Activated CD4-positive, alpha-beta T cell treated with anti-CD3 and anti-CD28 coated beads, Interleukin-2, amount 50 U/mL, for 24 hours (primary cell): ENCODE measurements around the gene SNX18.

Source experiments
- DNase-seq, 2 donors: peaks; one replicate each; pipeline ENCODE4 v3.0.0-alpha.2; 2020; ENCODE audit warnings: low read depth in 1 of 2, low spot score in 1 of 2

The SNX18 gene

GRCh38 chr5:54538156-54538555 is 20.6 kb downstream of the SNX18 start:
- no peak for DNase-seq

- no peak for DNase-seq
These were observed 21.4 kb downstream of the SNX18 start for GRCh38 chr5:54539001-54539400.

GRCh38 chr5:54540286-54540685 is 22.7 kb downstream of the SNX18 start:
- no peak for DNase-seq

GRCh38 chr5:54541823-54542783 is 24.5 kb downstream of the SNX18 start:
- DNase-seq = no peak

GRCh38 chr5:54544044-54544443 is 26.5 kb downstream of the SNX18 start:
- no peak for DNase-seq

GRCh38 chr5:54545796-54546195 is 28.2 kb downstream of the SNX18 start:
- no peak for DNase-seq

- no peak for DNase-seq
These were observed 30.2 kb downstream of the SNX18 start for GRCh38 chr5:54547711-54548250.

GRCh38 chr5:54548565-54548964 is 31.0 kb downstream of the SNX18 start:
- DNase-seq = no peak

GRCh38 chr5:54551292-54551691 is 33.7 kb downstream of the SNX18 start:
- DNase-seq = no peak

GRCh38 chr5:54551926-54552325 is 34.4 kb downstream of the SNX18 start:
- no peak for DNase-seq

- DNase-seq = no peak
These were observed 34.9 kb downstream of the SNX18 start for GRCh38 chr5:54552446-54552845.

GRCh38 chr5:54553659-54554207 is 36.2 kb downstream of the SNX18 start:
- DNase-seq = no peak

- DNase-seq = no peak
These were observed 38.6 kb downstream of the SNX18 start for GRCh38 chr5:54556141-54556540.

- no peak for DNase-seq
These were observed 40.8 kb downstream of the SNX18 start for GRCh38 chr5:54558362-54558761.

GRCh38 chr5:54561651-54562050 is 44.1 kb downstream of the SNX18 start:
- no peak for DNase-seq

- DNase-seq = no peak
These were observed 45.7 kb downstream of the SNX18 start for GRCh38 chr5:54563083-54563761.

- no peak for DNase-seq
These were observed 50.4 kb downstream of the SNX18 start for GRCh38 chr5:54567996-54568395.

- no peak for DNase-seq
These were observed 53.4 kb downstream of the SNX18 start for GRCh38 chr5:54570916-54571315.

- no peak for DNase-seq
These were observed 53.9 kb downstream of the SNX18 start for GRCh38 chr5:54571462-54571861.

GRCh38 chr5:54573812-54574489 is 56.4 kb downstream of the SNX18 start:
- no peak for DNase-seq

GRCh38 chr5:54577528-54577927 is 60.0 kb downstream of the SNX18 start:
- DNase-seq = no peak
